Measurements from ENCODE around the gene LAGE3.

The LAGE3 gene

GRCh38 chrX:154476821-154477220 lies 2.3 kb downstream of the LAGE3 start:
- DNase-seq (ENCODE audit: low read depth) = no peak

- DNase-seq (ENCODE audit: low read depth) = no peak
Measured at GRCh38 chrX:154473683-154474082, 5.4 kb downstream of the LAGE3 start.

- DNase-seq (ENCODE audit: low read depth) = no peak
Measured at GRCh38 chrX:154472685-154473632, 6.1 kb downstream of the LAGE3 start.

- DNase-seq (ENCODE audit: low read depth) = no peak
Measured at GRCh38 chrX:154471839-154472684, 7.0 kb downstream of the LAGE3 start.

- DNase-seq (ENCODE audit: low read depth) = no peak
Measured at GRCh38 chrX:154470914-154471568, 8.0 kb downstream of the LAGE3 start.

- DNase-seq (ENCODE audit: low read depth) = no peak
Measured at GRCh38 chrX:154470434-154470833, 8.6 kb downstream of the LAGE3 start.

- no peak for DNase-seq (ENCODE audit: low read depth)
Measured at GRCh38 chrX:154469880-154470279, 9.2 kb downstream of the LAGE3 start.

GRCh38 chrX:154469114-154469513 lies 10.0 kb downstream of the LAGE3 start:
- DNase-seq (ENCODE audit: low read depth) = no peak

GRCh38 chrX:154468217-154468616 lies 10.9 kb downstream of the LAGE3 start:
- DNase-seq (ENCODE audit: low read depth) = no peak

- no peak for DNase-seq (ENCODE audit: low read depth)
Measured at GRCh38 chrX:154467556-154467955, 11.5 kb downstream of the LAGE3 start.

GRCh38 chrX:154466907-154467306 lies 12.2 kb downstream of the LAGE3 start:
- no peak for DNase-seq (ENCODE audit: low read depth)

GRCh38 chrX:154466036-154466435 lies 13.0 kb downstream of the LAGE3 start:
- no peak for DNase-seq (ENCODE audit: low read depth)

GRCh38 chrX:154465601-154466000 lies 13.5 kb downstream of the LAGE3 start:
- no peak for DNase-seq (ENCODE audit: low read depth)

- no peak for DNase-seq (ENCODE audit: low read depth)
Measured at GRCh38 chrX:154464806-154465365, 14.2 kb downstream of the LAGE3 start.

- DNase-seq (ENCODE audit: low read depth) = no peak
Measured at GRCh38 chrX:154463611-154464220, 15.4 kb downstream of the LAGE3 start.

- no peak for DNase-seq (ENCODE audit: low read depth)
Measured at GRCh38 chrX:154462396-154462795, 16.7 kb downstream of the LAGE3 start.

- DNase-seq (ENCODE audit: low read depth) = no peak
Measured at GRCh38 chrX:154460326-154460725, 18.8 kb downstream of the LAGE3 start.

- no peak for DNase-seq (ENCODE audit: low read depth)
Measured at GRCh38 chrX:154459832-154460231, 19.2 kb downstream of the LAGE3 start.

GRCh38 chrX:154458954-154459778 lies 19.9 kb downstream of the LAGE3 start:
- no peak for DNase-seq (ENCODE audit: low read depth)

- peak; percentile 48 for DNase-seq (ENCODE audit: low read depth)
Measured at GRCh38 chrX:154458116-154458953, 20.7 kb downstream of the LAGE3 start, which contains the start of gene PLXNA3. Gene PLXNA3, plus strand, starts transcription at chrX:154458281. Its CDS starts 1,903 bp downstream, at chrX:154460184.
